Measurements from ENCODE around the gene CAMK1D.
"Not testable (repeated sequence)": the region's sequence is repeated elsewhere in the genome, so short reads cannot be mapped to it uniquely, and the experiment has no call there.

CAMK1D gene

GRCh38 chr10:12541446-12542067 lies 192.2 kb downstream of the CAMK1D start:
- H3K9me3 ChIP-seq (ENCODE audit: control insufficient read depth, insufficient read depth, low read length) = no peaks in the 10 kb centered on the region
- H3K27ac ChIP-seq (ENCODE audit: low read depth, low read length) = no peak overlapping the region
- no peaks in the 10 kb centered on the region for H3F3A ChIP-seq (ENCODE audit: control insufficient read depth, insufficient read depth)
- peaks cover 10% of the 10 kb centered on the region for H4K20me1 ChIP-seq (ENCODE audit: control insufficient read depth, insufficient read depth, low read depth, low read length)
- H3K4me3 ChIP-seq (ENCODE audit: low read length) = no peak overlapping the region
- TF ChIP-seq, protein P1, sequence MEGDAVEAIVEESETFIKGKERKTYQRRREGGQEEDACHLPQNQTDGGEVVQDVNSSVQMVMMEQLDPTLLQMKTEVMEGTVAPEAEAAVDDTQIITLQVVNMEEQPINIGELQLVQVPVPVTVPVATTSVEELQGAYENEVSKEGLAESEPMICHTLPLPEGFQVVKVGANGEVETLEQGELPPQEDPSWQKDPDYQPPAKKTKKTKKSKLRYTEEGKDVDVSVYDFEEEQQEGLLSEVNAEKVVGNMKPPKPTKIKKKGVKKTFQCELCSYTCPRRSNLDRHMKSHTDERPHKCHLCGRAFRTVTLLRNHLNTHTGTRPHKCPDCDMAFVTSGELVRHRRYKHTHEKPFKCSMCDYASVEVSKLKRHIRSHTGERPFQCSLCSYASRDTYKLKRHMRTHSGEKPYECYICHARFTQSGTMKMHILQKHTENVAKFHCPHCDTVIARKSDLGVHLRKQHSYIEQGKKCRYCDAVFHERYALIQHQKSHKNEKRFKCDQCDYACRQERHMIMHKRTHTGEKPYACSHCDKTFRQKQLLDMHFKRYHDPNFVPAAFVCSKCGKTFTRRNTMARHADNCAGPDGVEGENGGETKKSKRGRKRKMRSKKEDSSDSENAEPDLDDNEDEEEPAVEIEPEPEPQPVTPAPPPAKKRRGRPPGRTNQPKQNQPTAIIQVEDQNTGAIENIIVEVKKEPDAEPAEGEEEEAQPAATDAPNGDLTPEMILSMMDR (IDR thresholded peaks at IDR 0.05; ENCODE audit: low read depth, low read length, poor library complexity, severe bottlenecking) = no peak
- no peak for TF ChIP-seq EZH2phosphoT487 (IDR thresholded peaks at IDR 0.05; ENCODE audit: borderline replicate concordance, low read length)
- H3K4me2 ChIP-seq (ENCODE audit: low read length) = no peak overlapping the region
- H3K27me3 ChIP-seq (ENCODE audit: control insufficient read depth, low read length) = no peaks in the 10 kb centered on the region
- peaks cover 87% of the 10 kb centered on the region for H3K79me2 ChIP-seq (ENCODE audit: control insufficient read depth, low read length)
- no peaks in the 10 kb centered on the region for H3K9me2 ChIP-seq (replicated peaks; ENCODE audit: control insufficient read depth, low read length)
- no peaks in the 10 kb centered on the region for H3K36me3 ChIP-seq (ENCODE audit: control insufficient read depth, low read length)
- H3K4me1 ChIP-seq (ENCODE audit: control insufficient read depth, low read length) = no peaks in the 10 kb centered on the region

DNA sequence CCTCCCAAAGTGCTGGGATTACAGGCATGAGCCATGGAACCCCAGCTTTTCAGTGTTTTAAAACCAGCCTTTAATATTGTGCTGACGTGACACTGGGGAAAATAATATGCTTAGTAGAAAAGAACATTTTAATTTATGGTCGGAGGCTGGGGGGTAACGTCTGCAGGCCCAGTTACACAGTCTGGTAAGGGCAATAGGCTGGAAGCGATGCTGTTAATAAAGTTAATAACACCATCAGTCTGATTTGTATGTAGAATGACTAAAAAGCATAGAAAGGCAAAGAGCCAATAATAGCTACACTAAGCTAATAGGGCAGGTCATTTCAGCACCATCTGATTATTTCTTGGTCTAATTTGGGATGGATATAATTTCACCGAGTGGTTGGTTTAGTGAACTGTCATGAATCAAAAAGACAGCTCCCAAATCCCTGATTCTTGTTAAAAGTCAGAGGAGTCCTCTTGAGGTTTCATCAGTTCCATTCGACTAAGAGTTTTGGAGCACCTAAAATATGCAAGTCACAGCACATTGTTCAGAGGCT lies 192.9 kb downstream of the CAMK1D start:
- H3K4me3 ChIP-seq (ENCODE audit: low read length) = no peak overlapping the region
- no peaks in the 10 kb centered on the region for H3K9me2 ChIP-seq (replicated peaks; ENCODE audit: control insufficient read depth, low read length)
- no peaks in the 10 kb centered on the region for H3K36me3 ChIP-seq (ENCODE audit: control insufficient read depth, low read length)
- H3F3A ChIP-seq (ENCODE audit: control insufficient read depth, insufficient read depth) = no peaks in the 10 kb centered on the region
- no peaks in the 10 kb centered on the region for H3K4me1 ChIP-seq (ENCODE audit: control insufficient read depth, low read length)
- H3K79me2 ChIP-seq (ENCODE audit: control insufficient read depth, low read length) = peaks cover 82% of the 10 kb centered on the region
- no peak for TF ChIP-seq EZH2phosphoT487 (IDR thresholded peaks at IDR 0.05; ENCODE audit: borderline replicate concordance, low read length)
- TF ChIP-seq, protein P1 (IDR thresholded peaks at IDR 0.05; ENCODE audit: low read depth, low read length, poor library complexity, severe bottlenecking) = no peak
- H3K9me3 ChIP-seq (ENCODE audit: control insufficient read depth, insufficient read depth, low read length) = no peaks in the 10 kb centered on the region
- H4K20me1 ChIP-seq (ENCODE audit: control insufficient read depth, insufficient read depth, low read depth, low read length) = peaks cover 9% of the 10 kb centered on the region; the same call in 1 of the 2 replicates
- no peak overlapping the region for H3K27ac ChIP-seq (ENCODE audit: low read depth, low read length)
- H3K4me2 ChIP-seq (ENCODE audit: low read length) = no peak overlapping the region
- H3K27me3 ChIP-seq (ENCODE audit: control insufficient read depth, low read length) = no peaks in the 10 kb centered on the region

DNA sequence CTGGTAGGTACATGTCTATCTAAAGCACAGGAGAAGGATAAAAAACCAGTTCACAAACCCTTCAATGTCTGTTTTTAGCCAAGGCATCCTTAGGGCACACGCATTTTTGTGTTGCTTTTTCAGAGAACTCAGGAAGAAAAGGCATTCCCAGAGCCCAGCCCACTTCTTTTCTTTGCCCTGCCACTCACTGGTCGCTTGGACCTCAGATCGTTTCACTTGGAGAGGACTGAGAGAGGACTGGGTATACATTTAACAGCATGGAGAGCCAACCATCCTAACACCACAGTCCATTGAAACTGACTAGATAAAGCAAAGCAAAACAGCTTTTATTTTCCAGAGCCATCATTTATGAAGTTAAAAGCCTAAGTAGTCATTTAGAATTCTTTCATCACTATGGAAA lies 194.2 kb downstream of the CAMK1D start:
- H3K4me2 ChIP-seq (ENCODE audit: low read length) = no peak overlapping the region
- no peaks in the 10 kb centered on the region for H3K27me3 ChIP-seq (ENCODE audit: control insufficient read depth, low read length)
- no peaks in the 10 kb centered on the region for H3K9me3 ChIP-seq (ENCODE audit: control insufficient read depth, insufficient read depth, low read length)
- peaks cover 6% of the 10 kb centered on the region; the same call in 1 of the 2 replicates for H4K20me1 ChIP-seq (ENCODE audit: control insufficient read depth, insufficient read depth, low read depth, low read length)
- H3K79me2 ChIP-seq (ENCODE audit: control insufficient read depth, low read length) = peaks cover 83% of the 10 kb centered on the region
- H3K36me3 ChIP-seq (ENCODE audit: control insufficient read depth, low read length) = no peaks in the 10 kb centered on the region
- H3F3A ChIP-seq (ENCODE audit: control insufficient read depth, insufficient read depth) = no peaks in the 10 kb centered on the region
- TF ChIP-seq, protein P1 (IDR thresholded peaks at IDR 0.05; ENCODE audit: low read depth, low read length, poor library complexity, severe bottlenecking) = no peak
- TF ChIP-seq EZH2phosphoT487 (IDR thresholded peaks at IDR 0.05; ENCODE audit: borderline replicate concordance, low read length) = no peak
- no peaks in the 10 kb centered on the region for H3K4me1 ChIP-seq (ENCODE audit: control insufficient read depth, low read length)
- H3K27ac ChIP-seq (ENCODE audit: low read depth, low read length) = no peak overlapping the region
- H3K9me2 ChIP-seq (replicated peaks; ENCODE audit: control insufficient read depth, low read length) = no peaks in the 10 kb centered on the region
- H3K4me3 ChIP-seq (ENCODE audit: low read length) = no peak overlapping the region

GRCh38 chr10:12546160-12546802 lies 196.9 kb downstream of the CAMK1D start:
- not testable (repeated sequence) for H3K4me2 ChIP-seq (ENCODE audit: low read length)

More at GRCh38 chr10:12546160-12546802, 196.9 kb downstream of the CAMK1D start:
- H3K9me3 ChIP-seq (ENCODE audit: control insufficient read depth, insufficient read depth, low read length); H3K4me1 ChIP-seq (ENCODE audit: control insufficient read depth, low read length); H3K36me3 ChIP-seq (ENCODE audit: control insufficient read depth, low read length); H3F3A ChIP-seq (ENCODE audit: control insufficient read depth, insufficient read depth); H3K9me2 ChIP-seq (replicated peaks; ENCODE audit: control insufficient read depth, low read length); H3K27me3 ChIP-seq (ENCODE audit: control insufficient read depth, low read length); H4K20me1 ChIP-seq (ENCODE audit: control insufficient read depth, insufficient read depth, low read depth, low read length); H3K27ac ChIP-seq (ENCODE audit: low read depth, low read length); H3K4me3 ChIP-seq (ENCODE audit: low read length): not testable (repeated sequence)
- H3K79me2 ChIP-seq (ENCODE audit: control insufficient read depth, low read length) = peaks cover 81% of the 10 kb centered on the region

All from DOHH2 (cell line).